HG02642 (cell line): Measurements from ENCODE around the gene C3orf22.

Experiments used
- ATAC-seq: cut with Tn5 transposase; IDR thresholded peaks from one replicate; pipeline ENCODE4 v1.9.1; 2021; ENCODE audit warnings: mild to moderate bottlenecking; ENCODE audit not compliant: unreplicated experiment, poor library complexity

The C3orf22 gene

DNA sequence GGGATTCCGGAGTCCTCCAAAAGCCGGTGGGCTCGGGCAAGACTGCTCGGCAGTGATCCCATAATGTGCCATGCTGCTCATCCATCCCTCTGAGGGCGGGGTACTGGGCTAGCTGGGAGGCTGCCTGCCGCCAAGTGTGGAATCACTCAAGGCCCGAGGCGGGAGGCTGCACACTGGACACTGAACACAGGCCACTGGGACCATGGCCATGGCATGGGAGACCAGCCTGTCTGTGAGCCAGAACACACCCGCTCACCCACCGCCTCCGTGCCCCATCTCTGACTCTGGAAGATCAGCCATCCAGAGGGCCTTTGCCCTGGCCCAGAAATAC lies 1.4 kb downstream of the C3orf22 start:
- no peak for ATAC-seq

- no peak for ATAC-seq
These were observed 1.9 kb downstream of the C3orf22 start for GRCh38 chr3:126556637-126557414.

DNA sequence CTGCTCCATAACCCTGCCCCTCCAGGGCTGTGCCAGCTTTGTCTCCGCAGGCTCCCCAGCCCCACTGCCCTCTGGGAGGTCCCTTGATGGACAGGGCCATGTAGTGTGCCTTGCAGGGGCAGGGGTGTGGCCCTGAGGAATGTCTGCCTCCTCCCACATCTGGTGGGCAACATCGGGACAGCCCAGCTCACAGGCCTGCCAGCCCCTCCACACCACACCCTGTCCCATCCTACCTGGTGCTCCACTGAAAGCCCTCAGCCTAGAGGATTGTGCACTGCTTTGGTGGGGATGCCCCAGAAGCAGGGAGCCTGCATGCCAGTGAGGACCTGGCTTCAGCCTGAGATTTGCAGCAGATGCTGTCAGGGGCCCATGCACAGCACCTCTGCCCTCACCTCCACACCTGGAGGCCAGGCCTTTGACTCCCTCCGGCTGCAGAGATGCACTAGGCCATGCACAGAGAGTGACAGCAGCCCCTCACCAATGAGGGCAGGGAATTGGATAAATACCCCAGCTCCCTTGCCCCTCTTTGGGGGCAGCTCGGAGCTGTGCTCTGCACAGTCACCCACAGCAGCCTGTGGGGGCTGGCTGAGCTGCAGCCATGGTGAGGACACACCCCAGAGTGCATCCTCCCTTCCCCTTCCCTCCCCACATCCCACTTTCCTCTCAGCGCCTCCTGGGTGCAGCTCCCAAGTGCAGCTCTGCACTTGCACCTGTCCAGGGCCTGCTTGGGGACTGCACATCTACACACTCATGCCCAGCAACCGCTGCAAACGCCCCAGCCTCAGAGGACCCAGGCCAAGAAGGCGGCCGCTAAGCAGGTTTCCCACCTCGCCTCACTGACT lies 2.7 kb downstream of the C3orf22 start:
- ATAC-seq: no peak

DNA sequence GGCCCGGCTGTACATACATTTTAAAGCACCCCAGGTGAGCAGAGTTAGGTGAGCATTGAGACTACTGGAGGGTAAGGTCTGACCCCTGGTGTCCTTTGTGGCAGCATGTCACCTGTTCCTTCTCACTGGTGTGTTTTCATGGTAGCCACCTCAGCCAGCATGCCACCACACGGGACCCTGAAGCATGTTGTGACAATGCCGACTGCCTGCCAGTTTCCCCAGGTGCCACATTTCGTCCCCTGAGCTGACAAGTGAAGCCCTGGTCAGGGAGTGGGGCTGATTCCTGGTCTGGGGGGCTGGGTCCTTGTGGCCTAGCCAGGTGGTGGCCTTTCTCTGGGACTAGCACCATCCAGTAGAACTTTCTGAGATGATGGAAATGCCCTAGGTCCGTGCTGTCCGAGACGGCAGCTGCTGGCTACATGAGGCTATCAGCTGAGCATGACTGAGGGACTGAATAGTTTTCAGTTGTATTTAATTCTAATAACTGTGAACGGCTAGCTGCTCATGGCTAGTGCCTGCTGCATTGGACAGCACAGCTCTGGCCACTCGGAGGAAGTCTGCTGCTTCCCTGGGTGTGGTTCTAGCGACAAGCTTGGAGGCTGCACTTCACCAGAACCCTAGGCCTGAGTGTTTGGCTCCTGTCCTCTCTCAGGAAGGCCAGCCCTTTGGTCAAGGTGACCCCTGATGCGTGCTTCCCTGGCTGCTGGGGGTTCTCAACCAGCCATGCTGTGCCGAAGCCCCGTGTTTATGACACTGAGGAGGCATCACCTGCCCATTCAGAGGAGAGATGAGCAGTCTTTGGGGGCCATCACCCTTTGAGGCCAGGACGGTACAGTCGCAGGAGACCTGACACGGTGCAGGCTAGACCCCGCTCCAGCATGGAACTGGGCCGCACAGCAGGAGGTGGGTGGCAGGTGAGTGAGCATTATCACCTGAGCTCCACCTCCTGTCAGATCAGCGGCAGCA lies 3.9 kb downstream of the C3orf22 start:
- ATAC-seq: no peak

GRCh38 chr3:126553284-126554084 lies 5.2 kb downstream of the C3orf22 start:
- no peak for ATAC-seq

DNA sequence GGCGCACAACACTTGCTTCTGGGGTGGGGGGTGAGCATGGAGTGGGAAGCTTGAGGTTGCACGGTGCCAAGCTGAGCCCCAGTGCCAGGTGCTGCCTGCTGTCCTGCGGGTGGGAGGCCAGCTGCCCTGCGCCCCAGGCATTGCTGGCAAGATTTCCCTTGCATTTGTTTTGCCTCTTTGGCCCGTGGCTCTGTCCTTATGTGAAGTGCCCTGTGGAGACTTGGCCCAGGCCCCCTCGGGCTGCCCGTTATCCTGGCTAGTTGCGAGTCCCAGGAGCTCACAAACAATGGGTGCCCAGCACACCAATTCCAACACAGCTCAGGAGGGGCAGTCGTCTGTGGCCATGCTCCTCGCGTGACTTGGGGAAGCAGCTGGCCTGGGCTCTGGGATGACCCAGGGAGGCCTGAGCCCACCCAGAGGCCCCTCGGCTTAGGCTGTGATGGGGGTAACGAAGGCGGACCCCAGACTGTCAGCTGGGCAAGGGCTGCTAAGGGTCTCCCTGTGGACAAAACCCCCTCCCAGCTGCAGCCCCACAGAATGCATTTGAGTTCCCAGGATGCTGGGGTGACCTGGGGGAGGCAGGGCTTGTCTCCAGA lies 5.9 kb downstream of the C3orf22 start:
- no peak for ATAC-seq

- no peak for ATAC-seq
These were observed 6.7 kb downstream of the C3orf22 start for GRCh38 chr3:126551839-126552687.

DNA sequence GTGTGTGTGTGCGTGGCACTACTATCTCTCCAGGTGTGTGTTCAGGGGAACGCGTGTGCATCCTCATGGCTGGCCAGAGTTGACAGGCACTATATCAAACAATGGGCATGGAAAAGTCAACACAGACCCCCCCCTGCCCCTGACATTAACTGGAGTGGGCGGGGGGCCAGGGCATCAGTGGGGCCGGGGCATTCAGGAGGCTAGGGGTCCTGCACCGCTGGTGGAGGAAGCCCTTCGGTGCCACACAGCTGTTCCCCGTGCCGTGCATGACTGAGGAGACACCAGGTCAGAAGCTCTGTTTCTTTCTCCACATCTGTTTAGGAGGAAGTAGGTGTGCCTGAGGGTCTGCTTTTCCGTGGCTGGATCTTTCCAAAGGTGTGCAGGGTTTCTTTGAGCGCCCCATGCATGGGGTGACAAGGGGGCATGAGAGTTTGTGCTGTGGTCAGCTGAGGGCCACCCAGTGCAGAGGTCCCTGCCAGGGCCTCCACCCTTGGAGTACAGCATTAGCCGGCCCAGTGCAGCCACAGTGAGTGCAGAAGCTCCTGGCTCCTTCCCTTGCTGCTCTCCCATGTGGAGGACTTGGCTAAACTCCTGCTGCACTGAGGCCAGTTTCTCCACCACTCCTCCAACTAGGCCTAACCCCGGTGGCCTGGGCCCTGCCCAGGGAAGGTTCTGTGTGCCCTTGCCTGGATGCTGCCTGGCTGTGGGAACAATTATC lies 7.5 kb downstream of the C3orf22 start:
- ATAC-seq: no peak

GRCh38 chr3:126550488-126551051 lies 8.2 kb downstream of the C3orf22 start:
- ATAC-seq: no peak

GRCh38 chr3:126549861-126550487 lies 8.8 kb downstream of the C3orf22 start:
- no peak for ATAC-seq

- ATAC-seq: no peak
These were observed 9.9 kb downstream of the C3orf22 start for GRCh38 chr3:126548556-126549466.

DNA sequence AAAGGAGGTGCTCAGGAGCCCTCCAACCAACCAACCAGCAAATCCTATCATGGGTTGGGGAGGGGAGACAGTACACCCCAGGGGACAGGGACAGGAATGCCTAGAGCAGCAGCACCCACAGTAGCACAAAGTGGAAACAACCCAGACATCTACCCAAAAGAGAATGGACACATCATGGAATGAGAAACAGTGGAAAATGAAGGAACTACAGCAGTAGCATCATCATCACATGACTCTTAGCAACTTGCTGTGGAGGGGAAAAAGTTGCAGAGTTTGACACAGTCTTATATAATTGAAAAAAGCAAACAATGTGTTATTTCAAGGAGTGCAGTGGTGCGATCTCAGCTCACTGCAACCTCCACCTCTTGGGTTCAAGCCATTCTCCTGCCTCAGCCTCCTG lies 11.0 kb downstream of the C3orf22 start:
- no peak for ATAC-seq

DNA sequence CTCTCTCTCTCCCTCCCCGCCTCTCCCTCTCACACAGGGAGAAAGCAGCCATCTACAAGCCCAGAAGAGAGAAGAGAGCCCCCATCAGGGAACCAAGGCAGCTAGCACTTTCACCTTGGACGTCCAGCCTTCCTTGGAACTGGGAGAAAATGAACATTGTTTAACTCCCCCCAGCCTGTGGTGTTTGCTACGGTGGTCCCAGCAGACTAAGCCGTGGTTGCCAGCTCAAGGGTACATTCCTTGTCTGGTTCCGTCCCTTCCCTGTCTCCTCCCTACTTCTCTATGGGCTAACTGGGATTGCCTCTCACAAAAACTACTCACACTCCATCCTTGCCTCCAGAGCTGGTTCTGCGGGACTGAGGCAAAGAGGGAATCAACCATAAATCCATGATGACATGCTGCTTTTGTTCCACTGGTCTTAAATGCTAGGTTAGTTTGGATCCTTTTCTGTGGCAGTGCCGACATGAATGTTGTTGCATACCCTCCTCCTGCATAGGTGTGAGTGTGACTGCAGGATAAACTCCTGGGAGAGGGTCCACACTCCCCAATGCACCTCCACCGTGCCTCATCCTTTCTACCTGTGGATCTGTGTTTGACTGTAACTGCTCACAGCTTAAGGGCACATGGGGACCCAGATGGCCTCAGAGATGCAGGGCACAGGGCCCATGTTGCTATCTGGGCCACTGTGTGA lies 12.0 kb downstream of the C3orf22 start:
- no peak for ATAC-seq

- ATAC-seq: no peak
These were observed 12.7 kb downstream of the C3orf22 start for GRCh38 chr3:126546013-126546412.

DNA sequence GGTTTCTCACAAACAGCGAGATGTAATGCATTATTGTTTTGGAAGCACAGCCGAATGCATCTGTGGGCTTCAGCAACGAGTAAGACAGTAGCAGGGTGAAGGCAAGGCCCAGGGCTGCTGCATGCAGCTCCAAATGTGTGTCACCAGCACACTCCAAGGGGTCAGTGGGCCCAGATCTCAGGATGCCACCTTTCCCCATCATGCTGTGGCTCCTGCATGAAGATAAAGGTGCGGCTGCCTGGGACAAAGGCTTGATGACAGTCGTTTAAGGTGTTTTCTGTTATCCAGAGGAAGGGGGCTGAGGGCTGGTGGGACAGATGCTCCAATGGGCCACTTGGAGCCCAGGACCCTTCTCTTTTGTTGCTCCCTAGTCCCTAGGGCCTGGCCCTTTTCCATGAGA lies 13.2 kb downstream of the C3orf22 start:
- ATAC-seq: no peak
